ENCODE results near the gene PRPF40B. TPM values are rescaled to one million over a fixed set of nuclear protein-coding genes. Genes with fewer than 3 reads are reported as not detected.
A peak's percentile ranks its signal among the peaks of the same experiment; 100 is the strongest.

Gene PRPF40B
- total RNA-seq, 1 donor from 2014 or later: 19.1 TPM

DNA sequence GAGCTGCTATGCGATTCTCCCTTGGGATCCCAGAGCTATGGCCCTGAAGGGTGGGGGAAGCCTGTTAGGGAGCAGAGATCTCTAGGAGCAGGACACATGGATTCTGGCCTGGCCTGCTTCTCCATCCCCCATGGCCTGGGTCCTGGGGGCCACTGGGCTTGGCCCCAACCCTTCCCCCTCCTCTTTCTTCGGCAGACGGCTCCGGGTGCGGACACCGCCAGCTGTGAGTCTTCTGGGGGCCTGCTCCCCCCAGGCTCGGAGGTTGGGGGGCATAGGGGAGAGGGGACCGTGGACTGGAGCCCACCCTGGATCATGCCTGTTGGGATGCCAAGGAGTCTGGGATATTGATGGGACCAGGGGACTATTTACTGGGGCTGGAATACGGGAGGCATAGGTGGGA lies 9.0 kb downstream of the PRPF40B start:
- ATAC-seq (ENCODE audit: poor library complexity) (no peak), DNase-seq (no peak)
- intact Hi-C loops (cut with DNase I): no loop called here

DNA sequence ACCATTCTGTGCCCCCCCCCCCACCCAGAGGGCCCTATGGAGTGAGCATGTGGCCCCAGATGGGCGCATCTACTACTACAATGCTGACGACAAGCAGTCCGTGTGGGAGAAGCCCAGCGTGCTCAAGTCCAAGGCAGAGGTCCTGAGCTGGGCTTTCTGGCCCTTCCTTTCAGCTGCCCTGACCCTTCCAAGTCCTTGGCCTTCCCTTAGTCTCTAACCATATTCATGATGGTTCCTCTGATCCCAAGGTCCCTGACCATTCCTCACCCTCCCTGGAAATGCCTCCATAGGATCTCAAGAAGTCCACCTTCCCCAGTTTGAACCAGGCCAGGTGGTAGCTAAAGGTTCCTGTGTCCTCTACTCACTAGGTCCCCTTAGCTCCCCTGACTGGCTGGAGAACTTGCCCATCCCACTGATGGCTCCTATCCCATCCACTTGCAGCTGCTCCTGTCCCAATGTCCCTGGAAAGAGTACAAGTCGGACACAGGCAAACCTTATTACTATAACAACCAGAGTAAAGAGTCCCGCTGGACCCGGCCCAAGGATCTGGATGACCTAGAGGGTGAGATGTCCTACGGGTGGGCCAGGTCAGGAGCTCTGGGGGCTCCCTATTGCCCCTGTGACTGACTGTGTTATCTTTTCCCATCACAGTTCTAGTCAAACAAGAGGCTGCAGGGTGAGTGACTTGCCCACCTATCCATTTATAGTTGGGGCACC lies 9.8 kb downstream of the PRPF40B start:
- intact Hi-C loops (cut with DNase I): no loop called here
- ATAC-seq (ENCODE audit: poor library complexity): no peak
- no peak for DNase-seq

DNA sequence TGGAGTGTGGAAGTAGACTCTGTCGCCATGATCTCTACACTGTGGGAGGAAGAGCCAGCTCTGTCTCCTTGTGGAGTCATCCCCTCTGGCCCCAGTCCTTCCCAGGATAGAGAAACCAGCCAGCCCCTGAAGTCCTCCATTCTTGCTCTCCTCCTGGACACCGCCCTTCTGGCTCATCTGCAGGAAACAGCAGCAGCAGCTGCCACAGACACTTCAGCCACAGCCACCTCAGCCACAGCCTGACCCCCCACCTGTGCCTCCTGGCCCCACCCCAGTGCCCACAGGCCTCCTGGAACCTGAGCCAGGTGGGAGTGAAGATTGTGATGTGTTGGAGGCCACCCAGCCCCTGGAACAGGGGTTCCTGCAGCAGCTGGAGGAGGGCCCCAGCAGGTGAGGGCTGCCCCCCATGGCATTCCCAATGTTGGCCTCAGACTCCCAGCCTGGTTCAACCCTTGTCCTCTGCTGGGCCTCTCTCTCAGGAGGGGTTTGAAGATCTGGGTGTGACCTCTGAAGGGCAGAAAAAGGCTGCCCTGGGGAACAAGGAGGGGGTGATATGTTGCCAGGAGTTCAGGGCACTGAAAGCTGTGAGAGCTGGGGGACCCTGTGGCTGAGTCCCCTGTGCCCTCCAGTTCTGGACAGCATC lies 10.5 kb downstream of the PRPF40B start:
- ATAC-seq (ENCODE audit: poor library complexity): no peak
- intact Hi-C loops (cut with DNase I): no loop called here
- DNase-seq: no peak

GRCh38 chr12:49635036-49635435 lies 11.7 kb downstream of the PRPF40B start:
- ATAC-seq (ENCODE audit: poor library complexity) (no peak), DNase-seq (no peak)
- intact Hi-C loops (cut with DNase I): no loop called here

DNA sequence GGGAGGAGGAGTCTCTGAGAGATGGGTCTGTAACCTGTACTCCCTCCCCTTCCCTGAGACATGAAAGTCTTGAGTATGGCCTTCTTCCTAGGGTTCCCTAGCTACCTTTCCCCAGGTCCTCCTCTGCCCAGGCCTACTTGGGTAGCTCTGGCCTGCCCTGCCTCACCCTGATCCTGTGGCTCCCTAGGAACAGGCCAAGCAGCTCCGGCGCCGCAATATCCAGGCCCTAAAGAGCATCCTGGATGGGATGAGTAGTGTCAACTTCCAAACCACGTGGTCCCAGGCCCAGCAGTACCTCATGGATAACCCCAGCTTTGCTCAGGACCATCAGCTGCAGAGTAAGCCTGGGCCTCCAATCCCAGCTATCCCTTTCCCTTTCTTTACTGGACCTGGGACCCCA lies 12.3 kb downstream of the PRPF40B start:
- intact Hi-C loops (cut with DNase I): no loop called here
- no peak for DNase-seq
- no peak for ATAC-seq (ENCODE audit: poor library complexity)

- no peak for DNase-seq
- intact Hi-C loops (cut with DNase I): no loop called here
- no peak for ATAC-seq (ENCODE audit: poor library complexity)
Observed at GRCh38 chr12:49636574-49636973, 13.2 kb downstream of the PRPF40B start.

DNA sequence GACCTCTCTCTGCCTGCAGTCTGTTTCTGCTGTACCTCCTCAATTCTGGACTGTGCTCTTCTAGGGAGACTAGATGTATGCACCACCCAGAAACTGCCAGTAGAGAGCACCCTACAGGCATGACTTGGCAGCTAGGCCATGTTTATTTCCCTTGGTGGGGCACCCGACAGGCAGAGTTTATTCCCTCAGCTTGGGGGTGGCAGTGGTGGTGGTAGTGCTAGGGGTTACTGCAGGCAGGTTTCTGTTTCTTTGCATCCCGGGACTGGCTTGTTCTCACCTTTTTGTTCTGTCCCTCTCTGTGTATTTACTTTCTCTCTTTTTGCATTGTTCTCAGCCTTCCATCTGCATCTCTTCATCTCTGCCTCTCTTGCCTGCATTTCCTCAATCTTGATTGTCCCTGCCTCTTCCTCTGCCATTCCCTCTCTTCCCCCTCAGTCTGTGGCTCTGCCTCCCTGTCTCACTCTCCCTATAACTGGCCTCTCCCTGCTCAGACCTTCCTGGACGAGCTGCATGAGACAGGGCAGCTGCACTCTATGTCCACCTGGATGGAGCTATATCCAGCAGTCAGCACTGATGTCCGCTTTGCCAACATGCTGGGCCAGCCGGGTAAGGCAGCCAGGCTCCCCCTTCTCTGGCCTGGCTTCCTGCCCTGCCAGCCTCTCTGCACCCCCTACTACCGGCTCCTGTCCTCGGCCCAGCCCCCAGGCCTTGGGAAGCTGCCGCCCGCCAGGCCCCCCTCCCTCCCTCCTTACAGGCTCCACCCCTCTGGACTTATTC lies 13.8 kb downstream of the PRPF40B start:
- intact Hi-C loops (cut with DNase I): no loop called here
- DNase-seq (no peak), ATAC-seq (ENCODE audit: poor library complexity) (peak; percentile 76)

GRCh38 chr12:49641748-49642369 lies 18.5 kb downstream of the PRPF40B start:
- intact Hi-C loops (cut with DNase I): no loop called here
- no peak for DNase-seq
- ATAC-seq (ENCODE audit: poor library complexity): no peak

- DNase-seq: no peak
- ATAC-seq (ENCODE audit: poor library complexity): no peak
- intact Hi-C loops (cut with DNase I): no loop called here
Observed at GRCh38 chr12:49642370-49642802, 19.0 kb downstream of the PRPF40B start.

DNA sequence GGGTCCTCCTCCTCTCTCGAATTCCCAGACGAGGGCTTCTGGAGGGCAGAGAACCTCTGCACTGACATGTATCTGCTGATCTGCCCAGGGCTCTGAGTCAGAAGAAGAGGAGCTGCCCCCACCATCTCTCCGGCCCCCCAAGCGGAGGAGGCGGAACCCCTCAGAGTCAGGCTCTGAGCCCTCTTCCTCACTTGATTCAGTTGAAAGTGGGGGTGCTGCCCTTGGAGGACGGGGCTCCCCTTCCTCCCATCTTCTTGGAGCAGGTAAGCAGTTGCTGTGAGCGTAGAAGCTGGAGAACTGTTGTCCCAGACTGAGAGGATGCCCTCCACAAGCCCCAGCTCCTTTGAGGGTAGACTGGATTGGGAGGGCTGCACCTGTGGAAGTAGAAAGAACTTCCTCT lies 19.8 kb downstream of the PRPF40B start:
- ATAC-seq (ENCODE audit: poor library complexity): no peak
- no peak for DNase-seq
- intact Hi-C loops (cut with DNase I): no loop called here

GRCh38 chr12:49643961-49644619 lies 20.7 kb downstream of the PRPF40B start:
- ATAC-seq (ENCODE audit: poor library complexity) (peak; percentile 7), DNase-seq (no peak)
- intact Hi-C loops (cut with DNase I): loop anchor here (1.0 kb wide), 1 partner anchor 64 kb away; no protein-coding TSS in a partner anchor

GRCh38 chr12:49644620-49644994 lies 21.2 kb downstream of the PRPF40B start:
- intact Hi-C loops (cut with DNase I): loop anchor here (1.0 kb wide), 1 partner anchor 64 kb away; no protein-coding TSS in a partner anchor
- ATAC-seq (ENCODE audit: poor library complexity) (peak; percentile 86), DNase-seq (peak; percentile 86)

GRCh38 chr12:49645146-49646039 lies 22.0 kb downstream of the PRPF40B start:
- no peak for ATAC-seq (ENCODE audit: poor library complexity)
- intact Hi-C loops (cut with DNase I): no loop called here
- no peak for DNase-seq

DNA sequence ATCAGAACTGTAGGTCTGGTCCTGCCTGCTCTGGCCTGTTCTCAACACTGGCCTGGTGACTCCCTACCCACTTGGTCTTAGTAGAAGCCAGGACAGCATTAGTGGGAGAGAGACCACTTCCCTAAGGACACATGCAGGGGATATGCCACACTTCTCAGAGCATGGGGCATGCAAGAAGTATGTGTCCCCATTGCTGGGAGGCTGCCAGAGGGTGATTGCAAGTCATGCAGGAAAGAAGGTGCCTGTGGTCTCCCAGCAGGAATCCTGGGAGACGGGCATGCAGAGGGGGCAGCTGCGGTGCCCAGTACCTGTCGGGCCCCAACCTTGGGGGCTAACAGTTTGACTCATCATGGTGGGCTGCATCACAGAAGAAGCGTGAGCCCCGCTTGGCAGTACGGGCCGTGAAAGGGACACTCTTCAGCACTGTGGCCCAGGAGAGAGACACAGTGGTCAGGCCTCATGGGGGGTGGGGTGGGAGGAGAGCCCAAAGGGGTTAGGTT lies 23.0 kb downstream of the PRPF40B start:
- intact Hi-C loops (cut with DNase I): no loop called here
- no peak for ATAC-seq (ENCODE audit: poor library complexity)
- no peak for DNase-seq

- ATAC-seq (ENCODE audit: poor library complexity): no peak
- DNase-seq: no peak
- intact Hi-C loops (cut with DNase I): no loop called here
Observed at GRCh38 chr12:49646871-49647654, 23.7 kb downstream of the PRPF40B start.

DNA sequence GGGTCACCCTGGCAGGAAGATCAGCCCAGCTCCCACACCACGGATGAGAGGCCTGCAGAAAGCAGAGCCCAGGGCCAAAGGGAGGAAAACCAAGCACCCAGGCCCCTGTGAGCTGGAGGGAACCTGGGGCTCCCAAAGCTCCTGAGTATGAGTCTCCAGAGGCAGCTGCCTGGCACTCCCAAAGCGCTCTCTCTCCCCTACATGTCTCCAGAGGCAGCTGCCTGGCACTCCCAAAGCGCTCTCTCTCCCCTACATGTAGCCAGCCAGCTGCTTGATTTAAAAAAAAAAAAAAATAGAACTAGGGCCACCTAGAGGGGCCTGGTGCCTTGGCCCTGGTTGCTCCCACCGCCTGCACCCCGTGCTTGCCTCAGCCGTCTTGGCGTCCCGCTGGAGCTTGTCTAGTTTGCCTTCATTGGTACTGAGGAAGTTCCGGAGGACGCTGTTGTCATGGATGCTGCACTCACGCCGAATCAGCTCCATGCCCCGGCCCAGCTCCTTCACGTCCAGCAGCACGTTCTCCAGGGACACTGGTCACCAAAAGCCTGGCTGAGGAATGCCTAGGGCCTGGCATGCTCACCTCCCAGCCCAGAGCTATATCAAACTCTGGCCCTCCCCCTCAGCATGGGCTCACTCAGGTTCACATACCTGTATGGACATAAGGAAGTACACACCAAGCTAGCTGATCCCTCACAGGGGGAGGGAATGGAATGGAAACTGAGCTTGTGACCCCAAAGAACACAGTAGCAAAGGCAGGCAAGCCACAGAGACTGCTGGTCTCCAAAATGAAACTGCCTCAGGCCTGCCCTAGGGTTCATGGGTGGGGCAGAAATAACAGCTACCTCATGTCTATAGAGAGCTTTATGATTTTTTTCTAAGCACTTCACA lies 24.7 kb downstream of the PRPF40B start:
- ATAC-seq (ENCODE audit: poor library complexity) (no peak), DNase-seq (no peak)
- intact Hi-C loops (cut with DNase I): no loop called here
